Lung (tissue), 12 donors: ENCODE data around the gene DBF4. TPM values are rescaled to one million over a fixed set of nuclear protein-coding genes. Genes with fewer than 3 reads are reported as not detected.
"Not testable (repeated sequence)": the region's sequence is repeated elsewhere in the genome, so short reads cannot be mapped to it uniquely, and the experiment has no call there.

ENCODE experiments used
- ATAC-seq: fragments of 200-7000 bp; cut with Tn5 transposase; one replicate; pipeline ENCODE4 v1.9.1; 2020; ENCODE audit warnings: moderate number of reproducible peaks; ENCODE audit not compliant: insufficient read depth, low FRiP score
- DNase-seq, 3 donors: peaks; one replicate each; pipeline ENCODE4 v3.0.0-alpha.2; 2013 to 2017
- H3K27ac ChIP-seq, 2 donors: one replicate each; pipeline ENCODE4 v1.5.1; 2013; ENCODE audit warnings: mild to moderate bottlenecking in 2 of 2, moderate library complexity in 2 of 2, control low read depth in 1 of 2, inconsistent platforms in 1 of 2, low read depth in 1 of 2, low read length in 1 of 2
- H3K27me3 ChIP-seq, 3 donors: one replicate each; pipeline ENCODE4 v1.5.1; 2013; ENCODE audit warnings: low read length in 2 of 3; ENCODE audit not compliant: control insufficient read depth in 3 of 3, insufficient read depth in 3 of 3
- H3K36me3 ChIP-seq, 4 donors: one replicate each; pipeline ENCODE4 v1.5.1; 2013; ENCODE audit warnings: low read length in 4 of 4, mild to moderate bottlenecking in 1 of 4, moderate library complexity in 1 of 4; ENCODE audit not compliant: control insufficient read depth in 4 of 4, insufficient read depth in 4 of 4
- H3K4me1 ChIP-seq, 5 donors: one replicate each; pipeline ENCODE4 v1.5.1; 2013; ENCODE audit warnings: low read length in 5 of 5, mild to moderate bottlenecking in 2 of 5, moderate library complexity in 1 of 5; ENCODE audit not compliant: control insufficient read depth in 5 of 5, insufficient read depth in 5 of 5
- H3K4me3 ChIP-seq: one replicate; pipeline ENCODE4 v1.5.1; 2013; ENCODE audit warnings: mild to moderate bottlenecking, control low read depth, moderate library complexity
- H3K9ac ChIP-seq, 2 donors: one replicate each; pipeline ENCODE4 v1.5.1; 2013; ENCODE audit warnings: low read length in 2 of 2, control low read depth in 1 of 2; ENCODE audit not compliant: insufficient read depth in 1 of 2
- H3K9me3 ChIP-seq, 4 donors: one replicate each; pipeline ENCODE4 v1.5.1; 2013; ENCODE audit warnings: low read length in 3 of 4, mild to moderate bottlenecking in 1 of 4, moderate library complexity in 1 of 4; ENCODE audit not compliant: control insufficient read depth in 4 of 4, insufficient read depth in 3 of 4
- CTCF ChIP-seq: IDR thresholded peaks from 2 replicates; pipeline ENCODE4 v1.5.1; 2012; ENCODE audit warnings: mild to moderate bottlenecking; ENCODE audit errors: control extremely low read depth, extremely low read depth
- WGBS, 2 donors: extraction: QIAGEN DNeasy Blood & Tissue Kit; methylation state at CpG; one replicate each; pipeline ENCODE4 v1.1.7; 2013; 5-methylcytosine and 5-hydroxymethylcytosine counted together
- polyA plus RNA-seq, 2 donors: library from polyadenylated mRNA; stranded (reverse); fragments of 200-250 nt; gene quantifications; one replicate each; pipeline ENCODE4 v1.2.1, GENCODE V29; 2013
- total RNA-seq, 2 donors: library from RNA; depleted of rRNA in 1 of 2; stranded (reverse); fragments of >200 nt in 1 of 2; gene quantifications; one replicate each; pipeline ENCODE4 v1.2.1, GENCODE V29; 2014 to 2021
- donor health status: control.
- donor health status: control.
- donor health status: Bipolar disorder and iron deficiency.
- donor health status: healthy.
- donor health status: DM: yes; HTN: yes; CAD: no.

DBF4 gene
- total and polyA plus RNA-seq, 4 donors = 4.0 to 12.7 (median 8.1) TPM

- H3K4me3 ChIP-seq, ATAC-seq, H3K27ac ChIP-seq, H3K4me1 ChIP-seq, H3K9ac ChIP-seq, H3K36me3 ChIP-seq, DNase-seq, H3K27me3 ChIP-seq, H3K9me3 ChIP-seq: not testable (repeated sequence)
- 99% methylated on average over 4 of the region's 4 CpGs for WGBS, 2 donors
These were observed 32.5 kb downstream of the DBF4 start for GRCh38 chr7:87908814-87909213.

- WGBS, 2 donors = 63 to 75% methylated on average over 4 of the region's 4 CpGs
These were observed 35.8 kb downstream of the DBF4 start for GRCh38 chr7:87912121-87912520.

GRCh38 chr7:87918740-87919139 lies 42.4 kb downstream of the DBF4 start:
- Histone ChIP-seq H3K27ac (no peak overlapping the region), H3K9me3 (no peaks in the 10 kb centered on the region), H3K9ac (no peak overlapping the region), H3K27me3 (no peaks in the 10 kb centered on the region), H3K4me3 (no peak overlapping the region), H3K36me3 (no peaks in the 10 kb centered on the region), H3K4me1 (no peaks in the 10 kb centered on the region)
- TF ChIP-seq CTCF = no peak
- ATAC-seq (no peak), DNase-seq (no peak)
- WGBS, 2 donors = 32 to 64% methylated on average over 1 of the region's 1 CpG

More at GRCh38 chr7:87912121-87912520, 35.8 kb downstream of the DBF4 start:
- ATAC-seq (no peak), DNase-seq (no peak)
- no peak overlapping the region for H3K4me3 ChIP-seq
- no peaks in the 10 kb centered on the region for H3K9me3 ChIP-seq
- no peaks in the 10 kb centered on the region for H3K4me1 ChIP-seq
- H3K9ac ChIP-seq = no peak overlapping the region
- no peaks in the 10 kb centered on the region for H3K36me3 ChIP-seq
- H3K27me3 ChIP-seq = no peaks in the 10 kb centered on the region
- no peak overlapping the region for H3K27ac ChIP-seq
- TF ChIP-seq CTCF = no peak

GRCh38 chr7:87919875-87920274 lies 43.6 kb downstream of the DBF4 start:
- 87 to 90% methylated on average over 6 of the region's 6 CpGs for WGBS, 2 donors
- Histone ChIP-seq H3K36me3 (no peaks in the 10 kb centered on the region), H3K27ac (no peak overlapping the region), H3K4me3 (no peak overlapping the region), H3K27me3 (no peaks in the 10 kb centered on the region), H3K9me3 (no peaks in the 10 kb centered on the region), H3K4me1 (no peaks in the 10 kb centered on the region), H3K9ac (no peak overlapping the region)
- ATAC-seq (no peak), DNase-seq (no peak)
- TF ChIP-seq CTCF = no peak
